Nephron (organoid): ENCODE results near the gene TEX48.

ENCODE experiments used
- H3K27ac Mint-ChIP-seq, 3 experiments: 2 replicates each; pipeline ENCODE4 v1.8.0; 2020; ENCODE audit warnings: mixed read lengths in 3 of 3, mild to moderate bottlenecking in 2 of 3, moderate library complexity in 1 of 3
- H3K27me3 Mint-ChIP-seq: 2 replicates; pipeline ENCODE4 v1.8.0; 2021; ENCODE audit warnings: low read depth, mild to moderate bottlenecking, moderate library complexity, mixed read lengths
- H3K36me3 Mint-ChIP-seq: 2 replicates; pipeline ENCODE4 v1.8.0; 2020; ENCODE audit warnings: low read depth, mixed read lengths
- H3K4me1 Mint-ChIP-seq: 2 replicates; pipeline ENCODE4 v1.8.0; 2020; ENCODE audit warnings: mixed read lengths
- H3K4me3 Mint-ChIP-seq, 3 experiments: 2 replicates each; pipeline ENCODE4 v1.8.0; 2020; ENCODE audit warnings: mild to moderate bottlenecking in 3 of 3, mixed read lengths in 3 of 3, moderate library complexity in 2 of 3
- H3K9me3 Mint-ChIP-seq: 2 replicates; pipeline ENCODE4 v1.8.0; 2020; ENCODE audit warnings: mixed read lengths
- TF ChIP-seq, protein P1 (sequence below), 3 experiments: fragments of 200-600 bp; sonication (generic); IDR thresholded peaks; one replicate each; pipeline ENCODE4 v1.5.0; 2021; ENCODE audit warnings: antibody characterized with exemption in 3 of 3; ENCODE audit not compliant: unreplicated experiment in 3 of 3

TEX48 gene

DNA sequence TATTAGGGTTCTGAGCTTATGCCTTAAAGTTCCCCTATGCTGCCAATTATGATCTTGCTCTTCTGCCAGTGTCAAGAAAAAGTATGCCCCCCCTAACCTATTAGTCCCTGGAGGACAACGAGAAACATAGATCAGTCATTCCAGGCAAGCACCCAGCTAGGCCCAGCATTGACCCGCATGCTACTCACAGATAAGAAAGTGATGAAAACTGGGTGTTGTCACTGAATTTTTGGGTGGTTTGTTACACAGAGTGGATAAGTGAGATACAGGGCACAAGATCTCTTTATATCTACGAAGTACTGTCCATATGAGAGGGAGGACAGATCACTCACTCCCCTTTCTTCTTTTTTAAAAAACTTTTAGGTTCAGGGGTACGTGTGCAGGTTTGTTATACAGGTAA lies 6.4 kb upstream of the TEX48 start:
- H3K36me3 Mint-ChIP-seq = no peaks in the 10 kb centered on the region
- H3K4me3 Mint-ChIP-seq = no peak overlapping the region
- peaks cover 12% of the 10 kb centered on the region for H3K4me1 Mint-ChIP-seq
- TF ChIP-seq, protein P1, sequence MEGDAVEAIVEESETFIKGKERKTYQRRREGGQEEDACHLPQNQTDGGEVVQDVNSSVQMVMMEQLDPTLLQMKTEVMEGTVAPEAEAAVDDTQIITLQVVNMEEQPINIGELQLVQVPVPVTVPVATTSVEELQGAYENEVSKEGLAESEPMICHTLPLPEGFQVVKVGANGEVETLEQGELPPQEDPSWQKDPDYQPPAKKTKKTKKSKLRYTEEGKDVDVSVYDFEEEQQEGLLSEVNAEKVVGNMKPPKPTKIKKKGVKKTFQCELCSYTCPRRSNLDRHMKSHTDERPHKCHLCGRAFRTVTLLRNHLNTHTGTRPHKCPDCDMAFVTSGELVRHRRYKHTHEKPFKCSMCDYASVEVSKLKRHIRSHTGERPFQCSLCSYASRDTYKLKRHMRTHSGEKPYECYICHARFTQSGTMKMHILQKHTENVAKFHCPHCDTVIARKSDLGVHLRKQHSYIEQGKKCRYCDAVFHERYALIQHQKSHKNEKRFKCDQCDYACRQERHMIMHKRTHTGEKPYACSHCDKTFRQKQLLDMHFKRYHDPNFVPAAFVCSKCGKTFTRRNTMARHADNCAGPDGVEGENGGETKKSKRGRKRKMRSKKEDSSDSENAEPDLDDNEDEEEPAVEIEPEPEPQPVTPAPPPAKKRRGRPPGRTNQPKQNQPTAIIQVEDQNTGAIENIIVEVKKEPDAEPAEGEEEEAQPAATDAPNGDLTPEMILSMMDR (IDR thresholded peaks at IDR 0.05; ENCODE audit: unreplicated experiment in 3 of 3) = no peak
- peaks cover 9% of the 10 kb centered on the region for H3K27me3 Mint-ChIP-seq
- no peak overlapping the region for H3K27ac Mint-ChIP-seq
- H3K9me3 Mint-ChIP-seq = no peaks in the 10 kb centered on the region

DNA sequence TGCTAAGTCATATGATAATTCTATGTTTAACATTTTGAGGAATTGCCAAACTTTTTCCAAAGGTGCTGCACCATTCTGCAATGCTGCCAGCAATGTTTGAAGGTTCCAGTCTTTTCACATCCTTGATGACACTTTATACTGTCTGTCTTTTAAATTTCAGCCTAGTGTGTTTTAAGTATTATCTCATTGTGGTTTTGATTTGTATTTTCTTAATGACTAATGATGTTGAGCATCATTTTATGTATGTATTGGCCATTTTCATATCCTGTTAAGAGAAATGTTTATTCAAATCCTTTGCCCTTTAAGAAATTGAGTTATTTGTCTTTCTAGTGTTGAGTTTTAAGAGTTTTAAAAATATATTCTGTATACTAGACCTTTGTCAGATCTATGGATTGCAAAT lies 5.0 kb upstream of the TEX48 start:
- H3K36me3 Mint-ChIP-seq = no peaks in the 10 kb centered on the region
- TF ChIP-seq, protein P1 (IDR thresholded peaks at IDR 0.05; ENCODE audit: unreplicated experiment in 3 of 3) = no peak
- no peak overlapping the region for H3K27ac Mint-ChIP-seq
- peaks cover 13% of the 10 kb centered on the region for H3K4me1 Mint-ChIP-seq
- no peaks in the 10 kb centered on the region for H3K9me3 Mint-ChIP-seq
- no peak overlapping the region for H3K4me3 Mint-ChIP-seq
- H3K27me3 Mint-ChIP-seq = peaks cover 9% of the 10 kb centered on the region

DNA sequence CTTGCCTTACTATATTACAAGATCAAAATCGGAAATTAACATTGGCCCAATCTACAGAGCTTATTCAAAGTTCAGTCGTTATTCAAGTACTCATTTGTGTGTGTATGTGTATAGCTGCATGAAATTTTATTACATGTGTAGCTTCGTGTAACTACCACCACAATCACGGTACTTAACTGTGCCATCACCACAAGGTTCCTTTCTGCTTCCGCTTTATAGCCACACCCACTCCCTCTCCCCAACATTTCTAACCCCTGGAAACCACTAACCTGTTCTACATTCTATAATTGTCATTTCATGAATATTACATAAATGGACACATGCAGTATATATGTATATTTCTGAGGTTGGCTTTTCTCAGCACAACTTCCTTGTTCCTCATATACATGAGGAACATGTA lies 4.0 kb upstream of the TEX48 start:
- Mint-ChIP-seq H3K36me3 (no peaks in the 10 kb centered on the region), H3K27me3 (peaks cover 8% of the 10 kb centered on the region), H3K27ac (no peak overlapping the region), H3K9me3 (no peaks in the 10 kb centered on the region), H3K4me3 (no peak overlapping the region), H3K4me1 (peaks cover 8% of the 10 kb centered on the region)
- TF ChIP-seq, protein P1 (IDR thresholded peaks at IDR 0.05; ENCODE audit: unreplicated experiment in 3 of 3) = no peak

DNA sequence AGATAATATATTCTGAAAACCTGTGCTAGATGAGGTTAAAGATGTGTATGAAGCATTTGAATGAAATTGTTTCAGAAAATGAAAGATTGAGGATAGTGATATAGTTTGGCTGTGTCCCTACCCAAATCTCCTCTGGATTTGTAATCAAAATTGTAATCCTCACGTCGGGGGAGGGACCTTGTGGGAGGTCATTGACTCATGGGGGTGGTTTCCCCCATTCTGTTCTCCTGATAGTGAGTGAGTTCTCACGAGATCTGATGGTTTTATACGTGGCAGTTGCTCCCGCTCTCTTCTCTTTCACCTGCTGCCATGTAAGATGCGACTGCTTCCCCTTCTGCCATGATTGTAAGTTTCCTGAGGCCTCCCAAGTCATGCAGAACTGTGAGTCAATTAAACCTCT lies 2.0 kb upstream of the TEX48 start:
- Mint-ChIP-seq H3K4me3 (no peak overlapping the region), H3K36me3 (no peaks in the 10 kb centered on the region), H3K4me1 (peaks cover 13% of the 10 kb centered on the region), H3K9me3 (no peaks in the 10 kb centered on the region), H3K27me3 (peaks cover 8% of the 10 kb centered on the region), H3K27ac (no peak overlapping the region)
- TF ChIP-seq, protein P1 (IDR thresholded peaks at IDR 0.05; ENCODE audit: unreplicated experiment in 3 of 3) = no peak

DNA sequence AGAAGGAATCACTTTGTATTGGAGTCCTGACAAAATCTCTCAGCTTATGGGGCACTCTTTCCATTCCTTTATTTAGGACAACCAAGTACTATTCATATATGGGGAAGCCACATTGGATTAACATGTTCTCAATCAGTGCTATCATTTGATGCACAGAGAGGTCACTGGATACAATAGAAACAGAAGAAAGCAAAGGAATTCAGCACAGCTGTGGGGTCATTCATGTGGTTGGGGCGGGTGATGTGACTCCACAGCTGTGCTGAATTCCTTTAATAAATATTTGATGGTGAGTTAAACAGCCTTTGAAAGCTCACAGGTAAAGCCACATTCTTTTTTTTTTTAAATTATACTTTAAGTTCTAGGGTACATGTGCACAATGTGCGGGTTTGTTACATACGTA lies 854 bp upstream of the TEX48 start:
- Mint-ChIP-seq H3K27me3 (peaks cover 8% of the 10 kb centered on the region), H3K9me3 (no peaks in the 10 kb centered on the region), H3K4me3 (no peak overlapping the region), H3K36me3 (no peaks in the 10 kb centered on the region), H3K27ac (no peak overlapping the region), H3K4me1 (peaks cover 18% of the 10 kb centered on the region)
- TF ChIP-seq, protein P1 (IDR thresholded peaks at IDR 0.05; ENCODE audit: unreplicated experiment in 3 of 3) = no peak

DNA sequence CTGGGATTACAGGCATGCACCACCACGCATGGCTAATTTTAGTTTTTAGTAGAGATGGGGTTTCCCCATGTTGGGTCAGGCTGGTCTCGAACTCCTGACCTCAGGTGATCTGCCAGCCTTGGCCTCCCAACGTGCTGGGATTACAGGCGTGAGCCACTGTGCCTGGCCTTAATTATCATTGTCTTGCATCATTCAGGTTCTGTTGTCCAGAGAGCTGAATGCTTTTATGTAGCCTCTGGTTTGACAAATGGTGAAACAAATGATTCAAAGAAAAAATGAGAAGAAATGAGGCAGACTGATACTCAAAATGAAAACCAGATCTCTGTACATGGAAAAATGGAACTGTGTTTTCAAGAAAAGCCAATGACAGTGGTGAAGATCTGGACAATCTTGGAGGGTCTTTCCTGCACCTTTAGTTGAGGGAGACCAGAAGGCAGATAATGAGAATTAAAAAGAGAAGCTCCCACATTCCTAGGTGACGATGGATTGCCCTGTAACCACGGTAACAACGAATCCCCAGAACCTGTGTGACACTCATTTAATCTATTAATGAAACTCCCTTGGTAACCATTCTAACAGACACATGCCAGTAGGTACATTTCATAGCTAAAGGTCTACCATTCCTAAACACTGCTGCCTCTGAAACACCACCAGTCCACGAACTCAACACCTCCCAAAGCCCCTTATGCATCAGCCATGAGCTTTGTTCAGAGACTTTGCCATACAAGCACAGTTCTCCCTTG lies 1.6 kb downstream of the TEX48 start:
- no peak overlapping the region for H3K4me3 Mint-ChIP-seq
- H3K36me3 Mint-ChIP-seq = no peaks in the 10 kb centered on the region
- no peak overlapping the region for H3K27ac Mint-ChIP-seq
- TF ChIP-seq, protein P1 (IDR thresholded peaks at IDR 0.05; ENCODE audit: unreplicated experiment in 3 of 3) = no peak
- H3K27me3 Mint-ChIP-seq = peaks cover 8% of the 10 kb centered on the region
- no peaks in the 10 kb centered on the region for H3K9me3 Mint-ChIP-seq
- peaks cover 29% of the 10 kb centered on the region for H3K4me1 Mint-ChIP-seq
